ENCODE data around the gene NBR1.
"Not testable (repeated sequence)": the region's sequence is repeated elsewhere in the genome, so short reads cannot be mapped to it uniquely, and the experiment has no call there.

Gene NBR1

DNA sequence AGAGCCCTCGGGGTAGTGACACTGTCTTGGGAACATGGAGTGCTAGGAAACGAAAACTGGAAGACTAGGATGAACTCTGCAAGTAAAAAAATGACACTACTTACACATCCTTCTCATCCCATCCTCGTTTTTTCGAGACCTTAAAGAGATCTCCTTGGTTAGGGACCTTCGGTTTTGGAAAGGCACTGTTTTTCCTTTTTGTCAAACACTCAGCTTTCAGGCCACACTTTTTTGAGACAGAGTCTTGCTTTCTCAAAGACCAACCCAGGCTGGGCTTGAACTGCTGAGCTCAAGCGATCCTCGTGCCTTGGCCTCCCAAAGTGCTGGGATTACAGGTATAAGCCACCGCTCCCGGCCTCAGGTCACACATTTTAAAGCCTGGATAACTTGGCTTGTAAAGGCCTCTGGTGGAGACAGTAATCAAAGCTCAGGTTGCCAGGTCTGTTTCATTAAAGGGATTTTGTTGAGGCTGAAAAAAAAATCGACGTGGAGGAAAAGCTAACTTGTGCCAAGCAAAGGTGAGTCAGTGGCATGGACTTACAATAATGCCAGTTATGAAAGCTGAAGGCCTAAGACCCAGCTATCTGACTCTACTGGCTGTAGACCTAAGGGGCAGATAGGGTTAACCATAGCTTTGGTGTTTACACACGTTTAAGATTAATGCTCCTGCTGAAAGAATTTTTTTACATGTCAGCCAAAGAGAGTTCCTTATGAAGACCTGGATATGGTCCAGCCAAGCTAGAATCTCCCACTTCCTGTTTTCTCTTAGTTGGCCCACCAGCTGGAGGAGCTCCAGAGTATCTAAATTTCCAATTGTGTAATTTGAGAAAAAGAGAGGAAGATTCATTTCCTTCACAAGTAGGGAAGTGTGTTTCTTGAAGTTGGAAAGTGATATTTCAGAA lies 823 bp downstream of the NBR1 start:
- Mint-ChIP-seq H3K9me3 (no peaks in the 10 kb centered on the region), H3K4me1 (ENCODE audit: low read depth) (peaks cover 35% of the 10 kb centered on the region), H3K27ac (no peak overlapping the region), H3K36me3 (ENCODE audit: low read depth) (peaks cover 18% of the 10 kb centered on the region), H3K4me3 (no peak overlapping the region), H3K27me3 (ENCODE audit: low read depth) (no peaks in the 10 kb centered on the region)
- DNase-seq (ENCODE audit: low spot score), result peak; percentile 7

DNA sequence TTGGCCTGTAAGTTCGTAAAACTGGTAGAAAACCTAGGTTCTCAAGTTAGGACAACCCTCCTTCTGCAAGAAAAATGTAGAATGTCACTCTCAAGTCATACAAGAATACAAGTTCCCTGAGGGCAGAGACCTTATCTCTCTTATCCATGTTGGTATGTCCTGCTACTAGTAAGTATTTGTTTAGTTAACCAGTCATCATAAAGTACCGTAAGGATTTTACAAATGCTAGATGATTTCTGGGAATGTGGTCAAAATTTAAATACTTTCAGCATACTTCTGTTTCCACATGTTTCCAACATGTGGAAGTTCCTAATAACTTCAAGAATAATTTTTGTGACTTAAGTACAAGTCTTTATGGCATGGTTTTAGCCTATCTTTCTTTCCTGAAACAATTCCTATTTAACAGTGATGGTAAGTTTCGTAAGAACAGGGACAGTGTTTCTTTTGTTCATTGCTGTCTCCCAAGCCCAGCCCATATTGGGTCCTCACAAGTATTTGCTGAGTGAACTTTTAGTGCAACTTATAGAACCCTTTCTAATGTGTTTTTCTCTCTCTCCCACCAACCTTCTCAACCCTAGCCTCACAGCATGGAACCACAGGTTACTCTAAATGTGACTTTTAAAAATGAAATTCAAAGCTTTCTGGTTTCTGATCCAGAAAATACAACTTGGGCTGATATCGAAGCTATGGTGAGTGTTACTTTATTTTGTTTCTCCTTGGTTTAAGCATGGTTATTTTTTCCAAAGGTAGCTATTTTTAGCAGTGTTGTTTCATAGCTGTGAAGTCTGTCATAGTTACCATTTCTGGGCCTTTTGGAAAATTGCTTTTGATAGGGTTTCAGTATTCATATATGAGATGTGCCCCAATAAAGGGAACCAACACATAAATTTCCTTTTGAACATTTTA lies 4.5 kb downstream of the NBR1 start:
- H3K27me3 Mint-ChIP-seq (ENCODE audit: low read depth), result no peaks in the 10 kb centered on the region
- peak overlapping the region; percentile 83 for H3K27ac Mint-ChIP-seq
- peaks cover 38% of the 10 kb centered on the region for H3K4me1 Mint-ChIP-seq (ENCODE audit: low read depth)
- H3K4me3 Mint-ChIP-seq, result peak overlapping the region; percentile 56
- no peak for DNase-seq (ENCODE audit: low spot score)
- H3K9me3 Mint-ChIP-seq, result no peaks in the 10 kb centered on the region
- H3K36me3 Mint-ChIP-seq (ENCODE audit: low read depth), result peaks cover 36% of the 10 kb centered on the region

DNA sequence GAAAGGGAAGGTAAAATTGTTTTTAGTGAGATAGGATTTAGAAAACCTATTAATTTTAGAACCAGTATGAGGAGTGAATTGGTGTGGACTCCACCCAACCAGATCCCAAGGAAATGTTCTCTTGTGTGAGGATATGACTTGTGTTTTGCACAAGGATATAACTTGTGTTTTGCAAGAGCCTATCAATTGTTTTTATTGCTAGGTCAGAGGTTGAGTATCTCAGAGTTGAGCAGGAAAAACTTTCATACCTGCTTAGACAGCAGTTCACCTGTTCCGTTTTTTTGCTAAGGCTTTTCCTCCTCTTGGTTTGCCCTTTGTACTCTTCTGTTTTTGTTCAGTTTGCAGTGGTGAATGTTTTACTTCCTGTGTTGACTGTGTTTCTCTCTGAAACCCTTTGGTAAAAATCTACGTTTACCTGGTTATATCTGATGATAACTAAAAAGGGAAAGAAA lies 5.1 kb downstream of the NBR1 start:
- H3K36me3 Mint-ChIP-seq (ENCODE audit: low read depth), result peaks cover 38% of the 10 kb centered on the region

DNA sequence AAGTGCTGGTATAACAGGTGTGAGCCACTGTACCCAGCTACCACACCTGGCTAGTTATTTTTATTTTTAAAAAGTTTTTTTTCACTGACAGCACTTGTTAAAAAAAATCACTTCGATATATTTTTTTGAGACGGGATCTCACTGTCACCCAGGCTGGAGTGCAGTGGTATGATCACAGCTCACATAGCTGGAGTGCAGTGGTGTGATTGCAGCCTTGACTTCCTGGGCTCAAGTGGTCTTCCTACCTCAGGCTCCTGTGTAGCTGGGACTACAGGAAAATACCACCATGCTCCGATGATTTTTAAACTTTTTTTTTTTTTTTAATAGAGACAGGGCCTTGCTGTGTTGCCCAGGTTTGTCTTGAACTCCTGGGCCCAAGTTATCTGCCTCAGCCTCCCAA lies 12.9 kb downstream of the NBR1 start:
- DNase-seq (ENCODE audit: low spot score), result no peak
- no peaks in the 10 kb centered on the region for H3K9me3 Mint-ChIP-seq
- H3K27me3 Mint-ChIP-seq (ENCODE audit: low read depth), result no peaks in the 10 kb centered on the region
- peaks cover 40% of the 10 kb centered on the region for H3K36me3 Mint-ChIP-seq (ENCODE audit: low read depth)
- no peak overlapping the region for H3K27ac Mint-ChIP-seq
- no peak overlapping the region for H3K4me3 Mint-ChIP-seq
- H3K4me1 Mint-ChIP-seq (ENCODE audit: low read depth), result no peaks in the 10 kb centered on the region

More for the DNA sequence above, 5.1 kb downstream of the NBR1 start:
- DNase-seq (ENCODE audit: low spot score), result no peak
- Mint-ChIP-seq H3K27ac (peak overlapping the region; percentile 83), H3K27me3 (ENCODE audit: low read depth) (no peaks in the 10 kb centered on the region), H3K4me3 (peak overlapping the region; percentile 56), H3K4me1 (ENCODE audit: low read depth) (peaks cover 38% of the 10 kb centered on the region), H3K9me3 (no peaks in the 10 kb centered on the region)

DNA sequence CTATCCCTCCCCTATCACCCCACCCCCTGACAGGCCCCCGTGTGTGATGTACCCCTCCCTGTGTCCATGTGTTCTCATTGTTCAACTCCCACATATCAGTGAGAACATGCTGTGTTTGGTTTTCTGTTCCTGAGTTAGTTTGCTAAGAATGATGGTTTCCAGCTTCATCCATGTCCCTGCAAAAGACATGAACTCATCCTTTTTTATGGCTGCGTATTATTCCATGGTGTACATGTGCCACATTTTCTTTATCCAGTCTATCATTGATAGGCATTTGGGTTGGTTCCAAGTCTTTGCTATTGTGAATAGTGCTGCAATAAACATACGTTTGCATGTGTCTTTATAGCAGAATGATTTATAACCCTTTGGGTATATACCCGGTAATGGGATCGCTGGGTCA lies 15.6 kb downstream of the NBR1 start:
- H3K27ac Mint-ChIP-seq; H3K4me1 Mint-ChIP-seq (ENCODE audit: low read depth); H3K4me3 Mint-ChIP-seq; DNase-seq (ENCODE audit: low spot score); H3K9me3 Mint-ChIP-seq; H3K27me3 Mint-ChIP-seq (ENCODE audit: low read depth): not testable (repeated sequence)
- peaks cover 53% of the 10 kb centered on the region for H3K36me3 Mint-ChIP-seq (ENCODE audit: low read depth)

DNA sequence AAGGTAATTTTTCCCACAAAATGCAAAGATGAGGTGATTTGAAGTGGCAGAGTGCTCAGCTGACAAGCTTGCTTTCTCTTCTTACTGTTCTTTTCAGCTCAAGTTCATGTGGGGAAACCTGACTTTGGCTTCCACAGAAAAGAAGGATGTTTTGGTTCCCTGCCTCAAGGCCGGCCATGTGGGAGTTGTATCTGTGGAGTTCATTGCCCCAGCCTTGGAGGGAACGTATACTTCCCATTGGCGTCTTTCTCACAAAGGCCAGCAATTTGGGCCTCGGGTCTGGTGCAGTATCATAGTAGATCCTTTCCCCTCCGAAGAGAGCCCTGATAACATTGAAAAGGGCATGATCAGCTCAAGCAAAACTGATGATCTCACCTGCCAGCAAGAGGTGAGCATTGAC lies 22.2 kb downstream of the NBR1 start:
- Mint-ChIP-seq H3K27ac (no peak overlapping the region), H3K4me3 (no peak overlapping the region), H3K4me1 (ENCODE audit: low read depth) (no peaks in the 10 kb centered on the region), H3K36me3 (ENCODE audit: low read depth) (peaks cover 70% of the 10 kb centered on the region), H3K9me3 (no peaks in the 10 kb centered on the region), H3K27me3 (ENCODE audit: low read depth) (no peaks in the 10 kb centered on the region)
- no peak for DNase-seq (ENCODE audit: low spot score)

DNA sequence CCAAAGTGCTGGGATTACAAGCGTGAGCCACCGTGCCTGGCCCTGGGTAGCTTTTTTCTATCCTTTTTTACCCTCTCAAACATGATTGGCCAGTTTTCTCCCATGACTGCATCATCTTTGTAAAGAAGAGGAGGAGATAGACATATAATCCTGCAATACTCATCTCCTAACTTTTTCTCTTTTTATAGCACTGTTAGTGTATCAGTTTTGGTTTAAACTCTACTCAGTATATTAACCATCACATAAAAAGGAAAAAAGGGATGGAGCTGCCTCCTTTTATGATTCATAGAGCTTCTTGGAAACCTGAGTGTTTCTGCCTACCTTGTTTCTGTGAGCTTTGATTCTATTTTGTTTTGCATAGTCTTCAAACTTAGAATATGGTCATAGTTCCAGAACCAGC lies 28.6 kb downstream of the NBR1 start:
- Mint-ChIP-seq H3K36me3 (ENCODE audit: low read depth) (peaks cover 55% of the 10 kb centered on the region), H3K4me3 (no peak overlapping the region), H3K4me1 (ENCODE audit: low read depth) (no peaks in the 10 kb centered on the region), H3K27me3 (ENCODE audit: low read depth) (no peaks in the 10 kb centered on the region), H3K9me3 (no peaks in the 10 kb centered on the region), H3K27ac (no peak overlapping the region)
- no peak for DNase-seq (ENCODE audit: low spot score)

DNA sequence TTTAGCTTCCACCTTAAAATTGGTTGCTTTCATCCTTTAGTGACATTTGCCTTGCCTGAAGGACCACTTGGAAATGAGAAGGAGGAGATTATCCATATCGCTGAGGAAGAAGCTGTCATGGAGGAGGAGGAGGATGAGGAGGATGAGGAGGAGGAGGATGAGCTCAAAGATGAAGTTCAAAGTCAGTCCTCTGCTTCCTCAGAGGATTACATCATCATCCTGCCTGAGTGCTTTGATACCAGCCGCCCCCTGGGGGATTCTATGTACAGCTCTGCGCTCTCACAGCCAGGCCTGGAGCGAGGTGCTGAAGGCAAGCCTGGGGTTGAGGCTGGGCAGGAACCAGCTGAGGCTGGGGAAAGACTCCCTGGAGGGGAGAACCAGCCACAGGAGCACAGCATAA lies 29.1 kb downstream of the NBR1 start:
- Mint-ChIP-seq H3K4me1 (ENCODE audit: low read depth) (no peaks in the 10 kb centered on the region), H3K4me3 (no peak overlapping the region), H3K36me3 (ENCODE audit: low read depth) (peaks cover 51% of the 10 kb centered on the region), H3K9me3 (no peaks in the 10 kb centered on the region), H3K27me3 (ENCODE audit: low read depth) (no peaks in the 10 kb centered on the region), H3K27ac (no peak overlapping the region)
- DNase-seq (ENCODE audit: low spot score), result no peak

DNA sequence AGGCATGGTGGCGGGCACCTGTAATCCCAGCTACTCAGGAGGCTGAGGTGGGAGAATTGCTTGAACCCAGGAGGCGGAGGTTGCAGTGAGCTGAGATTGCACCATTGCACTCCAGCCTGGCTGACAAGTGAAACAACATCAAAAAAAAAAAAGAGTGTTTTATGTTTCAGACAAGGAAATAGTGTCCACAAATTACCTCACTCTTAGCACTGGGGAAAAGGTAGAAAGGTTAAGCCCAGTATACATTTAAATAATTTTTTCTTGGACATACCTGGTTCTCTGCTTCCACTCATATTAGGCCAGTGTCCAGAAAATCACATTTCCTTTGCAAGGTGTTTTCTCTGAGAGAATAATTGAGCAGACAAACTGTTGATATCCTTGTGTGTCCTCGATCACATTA lies 32.0 kb downstream of the NBR1 start:
- not testable (repeated sequence) for H3K27ac Mint-ChIP-seq; H3K9me3 Mint-ChIP-seq; H3K27me3 Mint-ChIP-seq (ENCODE audit: low read depth); H3K4me1 Mint-ChIP-seq (ENCODE audit: low read depth); H3K4me3 Mint-ChIP-seq; DNase-seq (ENCODE audit: low spot score)
- H3K36me3 Mint-ChIP-seq (ENCODE audit: low read depth), result peaks cover 42% of the 10 kb centered on the region

DNA sequence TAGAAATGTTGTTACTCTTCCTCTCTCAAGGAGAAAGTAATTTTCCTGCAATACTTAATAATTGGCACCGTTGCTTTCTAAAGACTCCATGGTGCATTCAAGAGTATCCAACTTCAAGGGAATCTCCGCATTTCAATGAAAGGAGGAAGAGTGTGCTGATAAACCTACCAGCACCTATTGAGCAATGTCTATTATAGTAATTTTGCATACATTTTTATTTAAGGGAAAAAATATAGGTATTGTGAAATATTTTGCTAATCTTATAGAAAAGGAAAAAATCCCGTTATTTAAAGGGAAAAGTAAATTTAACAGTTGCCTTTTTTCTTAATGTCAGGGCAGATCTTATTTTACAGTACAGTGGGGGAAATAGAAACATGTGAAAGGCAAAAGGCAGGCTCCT lies 39.6 kb downstream of the NBR1 start:
- Mint-ChIP-seq H3K9me3 (no peaks in the 10 kb centered on the region), H3K36me3 (ENCODE audit: low read depth) (peaks cover 27% of the 10 kb centered on the region), H3K4me1 (ENCODE audit: low read depth) (peaks cover 23% of the 10 kb centered on the region), H3K27me3 (ENCODE audit: low read depth) (no peaks in the 10 kb centered on the region), H3K4me3 (peak overlapping the region; percentile 99), H3K27ac (peak overlapping the region; percentile 97)
- DNase-seq (ENCODE audit: low spot score), result no peak

DNA sequence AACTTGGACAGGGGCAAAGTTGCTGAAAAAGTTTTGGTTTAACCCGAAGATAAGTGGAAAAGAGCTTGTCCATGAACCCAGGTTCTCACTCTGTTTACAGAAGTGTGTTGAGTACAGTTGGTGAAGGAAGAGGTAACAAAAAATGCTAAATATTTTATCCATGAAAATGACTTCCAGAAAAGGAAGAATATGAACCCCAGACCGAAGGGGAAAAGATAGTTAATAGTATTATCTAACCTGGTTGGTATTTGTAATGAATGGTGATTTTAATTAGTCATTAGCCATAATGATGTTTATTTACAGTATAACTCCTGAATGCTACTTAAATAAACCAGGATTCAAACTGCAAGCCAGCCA lies 40.1 kb downstream of the NBR1 start:
- no peak for DNase-seq (ENCODE audit: low spot score)
- Mint-ChIP-seq H3K36me3 (ENCODE audit: low read depth) (peaks cover 31% of the 10 kb centered on the region), H3K4me1 (ENCODE audit: low read depth) (peaks cover 27% of the 10 kb centered on the region), H3K9me3 (no peaks in the 10 kb centered on the region), H3K4me3 (peak overlapping the region; percentile 99), H3K27ac (peak overlapping the region; percentile 97), H3K27me3 (ENCODE audit: low read depth) (no peaks in the 10 kb centered on the region)

DNA sequence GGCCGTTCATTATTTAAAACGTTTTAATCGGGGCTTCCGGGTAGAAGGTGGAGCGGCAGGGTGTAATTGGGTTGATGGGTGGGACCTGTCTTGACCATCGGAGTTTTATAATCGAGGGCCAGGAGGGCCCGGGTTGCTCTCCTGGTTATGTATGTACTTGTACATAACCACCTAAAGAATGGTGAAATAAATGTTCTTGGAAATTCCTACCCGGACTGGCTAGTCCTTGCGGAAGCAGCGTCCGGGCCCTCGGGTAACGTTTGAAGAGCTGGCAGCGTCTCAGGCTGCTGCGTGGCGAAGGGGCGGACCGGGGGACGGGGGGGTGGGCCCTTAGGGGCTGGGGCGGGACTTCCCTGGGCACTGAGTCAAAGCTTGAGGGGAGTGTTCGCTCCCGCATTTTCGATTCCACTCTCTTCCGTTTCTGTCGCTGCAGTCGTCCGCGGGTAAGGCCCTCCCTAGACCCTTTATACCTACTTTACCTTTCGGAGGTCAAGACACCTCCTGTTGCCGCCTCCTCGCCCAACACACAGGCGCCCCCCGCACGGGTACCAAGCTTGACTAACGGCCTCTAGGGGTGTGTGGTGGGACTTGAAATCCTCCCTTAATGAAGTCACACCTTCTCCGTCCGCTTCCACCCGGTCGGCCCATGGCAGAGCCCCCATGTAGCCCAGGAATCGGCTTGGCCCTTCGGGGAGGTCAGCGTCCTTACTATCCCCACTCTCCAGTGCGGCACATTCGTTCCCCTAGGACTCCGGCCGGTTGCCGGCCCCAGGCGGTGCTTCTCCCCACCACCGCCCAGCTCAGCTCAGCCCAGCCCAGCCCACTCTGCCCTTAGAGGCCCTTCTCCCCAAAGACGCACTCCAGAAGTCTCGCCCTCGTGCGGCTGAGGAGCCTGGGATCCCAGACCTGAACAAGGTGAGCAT lies 40.7 kb downstream of the NBR1 start, which contains the start of gene TMEM106A:
Gene TMEM106A (plus strand): TSS at position 396 of the 923 bp plus-strand sequence. CDS start 1,167 bp downstream, outside the sequence.
- Mint-ChIP-seq H3K27me3 (ENCODE audit: low read depth) (no peaks in the 10 kb centered on the region), H3K4me3 (peak within 1 kb of the TSS; percentile 99), H3K27ac (peak within 1 kb of the TSS; percentile 97), H3K4me1 (ENCODE audit: low read depth) (peaks cover 27% of the 10 kb centered on the region), H3K9me3 (no peaks in the 10 kb centered on the region), H3K36me3 (ENCODE audit: low read depth) (peaks cover 34% of the 10 kb centered on the region)
- peak; percentile 71 for DNase-seq (ENCODE audit: low spot score)
